ENCODE data around the gene ZNF83.

Gene ZNF83

DNA sequence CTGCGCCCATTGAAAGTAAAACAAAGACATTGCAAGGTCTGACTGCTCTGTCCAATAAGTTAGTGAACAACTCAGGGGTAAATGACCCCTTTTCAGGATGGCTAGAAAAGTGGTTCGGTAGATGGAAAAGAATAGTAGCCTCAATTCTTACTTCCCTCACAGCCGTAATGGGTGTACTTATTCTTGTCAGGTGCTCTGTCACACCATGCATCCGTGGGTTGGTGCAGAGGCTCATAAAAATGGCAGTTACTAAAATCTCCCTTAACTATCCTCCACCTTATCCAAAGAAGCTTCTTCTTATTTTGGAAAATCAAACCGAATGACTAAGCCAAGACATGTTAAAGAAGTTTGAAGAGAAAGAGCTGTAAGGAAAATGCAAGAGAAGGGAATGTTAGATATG is 31.4 kb upstream of the ZNF83 start:
- TF ChIP-seq, protein P1, sequence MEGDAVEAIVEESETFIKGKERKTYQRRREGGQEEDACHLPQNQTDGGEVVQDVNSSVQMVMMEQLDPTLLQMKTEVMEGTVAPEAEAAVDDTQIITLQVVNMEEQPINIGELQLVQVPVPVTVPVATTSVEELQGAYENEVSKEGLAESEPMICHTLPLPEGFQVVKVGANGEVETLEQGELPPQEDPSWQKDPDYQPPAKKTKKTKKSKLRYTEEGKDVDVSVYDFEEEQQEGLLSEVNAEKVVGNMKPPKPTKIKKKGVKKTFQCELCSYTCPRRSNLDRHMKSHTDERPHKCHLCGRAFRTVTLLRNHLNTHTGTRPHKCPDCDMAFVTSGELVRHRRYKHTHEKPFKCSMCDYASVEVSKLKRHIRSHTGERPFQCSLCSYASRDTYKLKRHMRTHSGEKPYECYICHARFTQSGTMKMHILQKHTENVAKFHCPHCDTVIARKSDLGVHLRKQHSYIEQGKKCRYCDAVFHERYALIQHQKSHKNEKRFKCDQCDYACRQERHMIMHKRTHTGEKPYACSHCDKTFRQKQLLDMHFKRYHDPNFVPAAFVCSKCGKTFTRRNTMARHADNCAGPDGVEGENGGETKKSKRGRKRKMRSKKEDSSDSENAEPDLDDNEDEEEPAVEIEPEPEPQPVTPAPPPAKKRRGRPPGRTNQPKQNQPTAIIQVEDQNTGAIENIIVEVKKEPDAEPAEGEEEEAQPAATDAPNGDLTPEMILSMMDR (IDR thresholded peaks at IDR 0.05; ENCODE audit: low read depth, low read length, missing control alignments), result no peak
- DNase-seq (ENCODE audit: extremely low read depth, low read depth), result no peak
- no peak overlapping the region for H3K4me3 ChIP-seq (replicated peaks; ENCODE audit: low read depth, low read length)

DNA sequence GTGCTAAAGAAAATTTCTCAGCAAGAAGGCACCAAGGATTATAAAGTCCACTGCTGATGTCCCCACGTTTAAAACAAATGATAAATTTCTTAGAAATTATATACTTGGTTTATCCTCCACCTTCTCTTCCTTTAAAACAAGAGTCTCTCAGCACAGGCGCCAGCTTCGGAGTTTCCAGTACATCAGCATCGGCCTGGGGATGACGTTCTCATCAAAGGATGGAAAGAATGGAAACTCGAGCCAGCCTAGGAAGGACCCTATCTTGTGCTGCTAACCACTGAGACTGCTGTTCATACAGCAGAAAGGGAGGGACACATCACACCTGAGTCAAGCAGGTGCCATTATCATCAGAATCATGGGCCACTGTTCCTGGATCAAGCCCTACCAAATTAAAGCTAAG is 29.8 kb upstream of the ZNF83 start:
- DNase-seq (ENCODE audit: extremely low read depth, low read depth), result no peak
- TF ChIP-seq, protein P1 (IDR thresholded peaks at IDR 0.05; ENCODE audit: low read depth, low read length, missing control alignments), result no peak
- H3K4me3 ChIP-seq (replicated peaks; ENCODE audit: low read depth, low read length), result no peak overlapping the region

- H3K4me3 ChIP-seq (replicated peaks; ENCODE audit: low read depth, low read length), result no peak overlapping the region
- TF ChIP-seq, protein P1 (IDR thresholded peaks at IDR 0.05; ENCODE audit: low read depth, low read length, missing control alignments), result no peak
- no peak for DNase-seq (ENCODE audit: extremely low read depth, low read depth)
These were observed 28.4 kb upstream of the ZNF83 start for GRCh38 chr19:52666506-52666905.

GRCh38 chr19:52665529-52665928 is 27.4 kb upstream of the ZNF83 start:
- TF ChIP-seq, protein P1 (IDR thresholded peaks at IDR 0.05; ENCODE audit: low read depth, low read length, missing control alignments), result no peak
- no peak overlapping the region for H3K4me3 ChIP-seq (replicated peaks; ENCODE audit: low read depth, low read length)
- no peak for DNase-seq (ENCODE audit: extremely low read depth, low read depth)

DNA sequence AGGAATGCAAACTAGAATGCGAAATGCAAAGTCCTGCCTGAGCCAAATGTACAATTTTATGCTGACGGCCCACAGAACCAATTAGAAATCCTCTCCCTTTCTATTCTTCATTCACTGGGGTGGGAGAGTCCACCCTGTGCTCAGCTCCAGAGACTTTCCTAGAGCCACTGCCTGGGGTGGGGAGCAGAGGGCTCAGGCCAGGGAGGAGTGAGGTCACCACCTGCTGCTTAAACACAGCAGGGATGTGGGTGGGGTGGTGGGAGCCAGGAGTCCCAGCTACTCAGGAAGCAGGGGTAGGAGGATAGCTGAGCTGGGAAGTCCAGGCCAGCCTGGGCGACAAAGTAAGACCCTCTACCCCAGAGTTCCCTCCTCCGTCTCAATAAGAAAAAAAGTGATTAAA is 26.9 kb upstream of the ZNF83 start:
- DNase-seq (ENCODE audit: extremely low read depth, low read depth), result no peak
- TF ChIP-seq, protein P1 (IDR thresholded peaks at IDR 0.05; ENCODE audit: low read depth, low read length, missing control alignments), result no peak
- H3K4me3 ChIP-seq (replicated peaks; ENCODE audit: low read depth, low read length), result no peak overlapping the region

DNA sequence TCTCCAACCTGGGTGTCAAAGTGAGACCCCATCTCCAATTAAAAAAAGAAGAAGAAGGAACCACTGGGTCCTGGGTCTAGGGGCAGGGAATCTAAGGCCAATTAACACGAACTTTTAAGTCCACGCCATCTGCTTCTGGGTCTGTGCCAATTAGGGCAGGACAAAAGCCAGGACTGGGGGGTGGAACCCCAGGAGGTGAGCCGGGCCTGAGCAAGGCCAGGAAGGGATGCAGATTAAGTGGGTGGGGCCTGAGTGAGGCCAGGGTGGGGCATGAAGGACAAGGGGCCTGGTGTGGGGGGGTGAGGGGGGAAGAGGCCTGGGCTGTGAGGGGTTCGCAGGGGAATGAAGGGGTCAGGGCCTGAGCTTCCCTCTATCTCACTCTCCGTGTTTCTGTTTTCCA is 26.3 kb upstream of the ZNF83 start:
- no peak overlapping the region for H3K4me3 ChIP-seq (replicated peaks; ENCODE audit: low read depth, low read length)
- TF ChIP-seq, protein P1 (IDR thresholded peaks at IDR 0.05; ENCODE audit: low read depth, low read length, missing control alignments), result no peak
- no peak for DNase-seq (ENCODE audit: extremely low read depth, low read depth)

GRCh38 chr19:52662631-52663030 is 24.5 kb upstream of the ZNF83 start:
- no peak for DNase-seq (ENCODE audit: extremely low read depth, low read depth)
- TF ChIP-seq, protein P1 (IDR thresholded peaks at IDR 0.05; ENCODE audit: low read depth, low read length, missing control alignments), result no peak

More at GRCh38 chr19:52662631-52663030, 24.5 kb upstream of the ZNF83 start:
- no peak overlapping the region for H3K4me3 ChIP-seq (replicated peaks; ENCODE audit: low read depth, low read length)

All from HFF-Myc (cell line).